Loucy (cell line): ENCODE results near the gene LIMS3.
"Not testable (repeated sequence)": the region's sequence is repeated elsewhere in the genome, so short reads cannot be mapped to it uniquely, and the experiment has no call there.

Experiments
- EZH2phosphoT487 ChIP-seq: fragments of 200-600 bp; IDR thresholded peaks from 2 replicates; pipeline ENCODE4 v1.6.1; 2018; ENCODE audit warnings: antibody characterized with exemption, mild to moderate bottlenecking, moderate library complexity, borderline replicate concordance
- TF ChIP-seq, protein P1 (sequence below): fragments of 200-600 bp; sonication (generic); conservative IDR thresholded peaks from 2 replicates; pipeline ENCODE4 v1.5.1; 2014; ENCODE audit warnings: mild to moderate bottlenecking, antibody characterized with exemption, low read length

DNA sequence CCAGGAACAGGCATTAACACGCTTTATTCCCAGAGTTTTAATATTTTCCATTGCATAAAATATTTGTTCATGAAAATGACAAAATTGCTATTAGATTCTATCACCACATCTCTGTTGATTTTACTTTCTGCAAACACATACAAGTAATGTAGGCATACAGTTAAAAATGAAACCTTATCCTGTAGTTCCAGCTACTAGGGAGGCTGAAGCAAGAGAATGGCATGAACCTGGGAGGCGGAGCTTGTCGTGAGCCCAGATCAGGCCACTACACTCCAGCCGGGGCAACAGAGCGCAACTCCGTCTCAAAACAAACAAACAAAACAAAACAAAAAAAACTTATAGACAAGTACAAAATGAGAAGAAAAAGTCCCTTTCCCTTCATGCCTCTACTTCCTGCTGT lies 38.0 kb downstream of the LIMS3 start:
- TF ChIP-seq EZH2phosphoT487: not testable (repeated sequence)
- TF ChIP-seq, protein P1, sequence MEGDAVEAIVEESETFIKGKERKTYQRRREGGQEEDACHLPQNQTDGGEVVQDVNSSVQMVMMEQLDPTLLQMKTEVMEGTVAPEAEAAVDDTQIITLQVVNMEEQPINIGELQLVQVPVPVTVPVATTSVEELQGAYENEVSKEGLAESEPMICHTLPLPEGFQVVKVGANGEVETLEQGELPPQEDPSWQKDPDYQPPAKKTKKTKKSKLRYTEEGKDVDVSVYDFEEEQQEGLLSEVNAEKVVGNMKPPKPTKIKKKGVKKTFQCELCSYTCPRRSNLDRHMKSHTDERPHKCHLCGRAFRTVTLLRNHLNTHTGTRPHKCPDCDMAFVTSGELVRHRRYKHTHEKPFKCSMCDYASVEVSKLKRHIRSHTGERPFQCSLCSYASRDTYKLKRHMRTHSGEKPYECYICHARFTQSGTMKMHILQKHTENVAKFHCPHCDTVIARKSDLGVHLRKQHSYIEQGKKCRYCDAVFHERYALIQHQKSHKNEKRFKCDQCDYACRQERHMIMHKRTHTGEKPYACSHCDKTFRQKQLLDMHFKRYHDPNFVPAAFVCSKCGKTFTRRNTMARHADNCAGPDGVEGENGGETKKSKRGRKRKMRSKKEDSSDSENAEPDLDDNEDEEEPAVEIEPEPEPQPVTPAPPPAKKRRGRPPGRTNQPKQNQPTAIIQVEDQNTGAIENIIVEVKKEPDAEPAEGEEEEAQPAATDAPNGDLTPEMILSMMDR: not testable (repeated sequence)
